Ovary (tissue), 3 donors: Measurements from ENCODE around the gene BACH2.

ENCODE experiments used
- EP300 ChIP-seq: sonication (generic); formaldehyde crosslinking; IDR thresholded peaks from one replicate; pipeline ENCODE4 v1.6.1; 2017; ENCODE audit warnings: antibody characterized with exemption
- POLR2A ChIP-seq: fragments of 450-650 bp; IDR thresholded peaks from one replicate; pipeline ENCODE4 v1.6.1; 2017; ENCODE audit warnings: antibody characterized with exemption, mild to moderate bottlenecking, moderate library complexity
- TF ChIP-seq, protein P1 (sequence below), 3 donors: fragments of 450-650 bp in 2 of 3; fragments of 200-600 bp in 1 of 3; IDR thresholded peaks; one replicate each; pipeline versions ENCODE4 v1.5.1 to v1.8.0; 2016 to 2022; ENCODE audit warnings: antibody characterized with exemption in 3 of 3, mild to moderate bottlenecking in 1 of 3
- donor health status: DM: no; HTN: no; CAD: no.

DNA sequence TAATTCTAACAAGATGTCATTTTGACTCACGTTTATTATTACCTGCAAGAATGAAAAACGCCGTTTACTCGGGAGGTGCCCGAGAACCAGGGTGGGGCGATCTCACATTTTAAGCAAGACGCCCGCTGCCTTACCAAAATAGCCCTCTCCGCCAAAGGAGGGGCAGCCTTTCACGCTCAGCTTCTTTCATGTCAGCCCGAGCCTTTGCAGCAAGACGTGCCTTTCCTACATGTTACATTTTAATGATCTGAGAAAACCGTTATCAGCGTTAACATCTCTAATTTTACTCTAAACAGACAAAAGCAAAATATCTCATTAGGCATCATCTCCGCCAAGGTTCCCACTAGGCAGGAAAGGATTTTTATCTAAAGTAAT is 2.0 kb downstream of the BACH2 start:
- TF ChIP-seq, protein P1, sequence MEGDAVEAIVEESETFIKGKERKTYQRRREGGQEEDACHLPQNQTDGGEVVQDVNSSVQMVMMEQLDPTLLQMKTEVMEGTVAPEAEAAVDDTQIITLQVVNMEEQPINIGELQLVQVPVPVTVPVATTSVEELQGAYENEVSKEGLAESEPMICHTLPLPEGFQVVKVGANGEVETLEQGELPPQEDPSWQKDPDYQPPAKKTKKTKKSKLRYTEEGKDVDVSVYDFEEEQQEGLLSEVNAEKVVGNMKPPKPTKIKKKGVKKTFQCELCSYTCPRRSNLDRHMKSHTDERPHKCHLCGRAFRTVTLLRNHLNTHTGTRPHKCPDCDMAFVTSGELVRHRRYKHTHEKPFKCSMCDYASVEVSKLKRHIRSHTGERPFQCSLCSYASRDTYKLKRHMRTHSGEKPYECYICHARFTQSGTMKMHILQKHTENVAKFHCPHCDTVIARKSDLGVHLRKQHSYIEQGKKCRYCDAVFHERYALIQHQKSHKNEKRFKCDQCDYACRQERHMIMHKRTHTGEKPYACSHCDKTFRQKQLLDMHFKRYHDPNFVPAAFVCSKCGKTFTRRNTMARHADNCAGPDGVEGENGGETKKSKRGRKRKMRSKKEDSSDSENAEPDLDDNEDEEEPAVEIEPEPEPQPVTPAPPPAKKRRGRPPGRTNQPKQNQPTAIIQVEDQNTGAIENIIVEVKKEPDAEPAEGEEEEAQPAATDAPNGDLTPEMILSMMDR (IDR thresholded peaks at IDR 0.05): no peak
- TF ChIP-seq POLR2A (no peak), EP300 (no peak)
